NCI-H2227 treated with DMSO at 0.1 percent for 48 hours (cell line): ENCODE results near the gene ZDHHC23.

Source experiments
- DNase-seq: peaks from one replicate; lab custom pipeline; 2025; lab: John Stamatoyannopoulos, UW

The ZDHHC23 gene

DNA sequence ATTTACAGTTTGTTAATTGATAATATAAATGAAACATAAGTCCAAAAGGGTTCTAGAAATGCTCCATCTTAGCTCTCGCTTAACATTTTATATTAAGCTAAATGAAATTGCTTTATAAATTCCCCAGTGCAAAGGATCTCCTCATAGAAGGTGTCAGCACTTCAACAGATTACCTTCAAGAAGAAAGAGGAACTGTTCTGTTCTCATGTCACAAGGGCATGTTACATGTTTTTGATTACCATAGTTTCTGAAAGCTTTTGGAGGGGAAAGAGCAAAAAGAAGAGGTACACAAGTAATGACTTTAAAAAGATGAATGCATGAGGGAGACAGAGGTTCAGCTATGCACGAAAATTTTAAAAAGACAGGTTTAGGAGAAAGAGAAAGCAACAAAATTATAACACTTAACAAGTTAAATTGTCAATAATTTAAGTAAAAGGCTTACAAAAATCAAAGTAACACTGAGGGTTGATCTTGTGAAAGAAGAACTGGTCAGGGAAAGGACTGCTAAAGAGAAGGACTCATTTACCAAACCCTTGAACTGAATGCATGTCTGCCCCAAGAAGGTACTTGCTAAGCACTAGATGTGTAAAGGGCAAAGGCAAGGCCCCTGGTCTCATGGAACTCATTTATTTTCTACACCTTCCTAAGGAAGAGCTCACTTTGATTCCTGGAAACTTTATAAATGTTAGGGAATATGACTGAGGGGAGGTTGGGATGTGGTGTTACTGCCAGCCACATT is 63.4 kb downstream of the ZDHHC23 start:
- DNase-seq, result no peak
